GM11168 (cell line): Measurements from ENCODE around the gene OPCML.
"Not testable (repeated sequence)": the region's sequence is repeated elsewhere in the genome, so short reads cannot be mapped to it uniquely, and the experiment has no call there.

Source experiments
- in situ Hi-C: fragments of 300-500 bp; cut with MboI; formaldehyde crosslinking; loops from one replicate; pipeline ENCODE4 v1.12.0; 2022; ENCODE audit warnings: low sequenced_read_pairs; ENCODE audit not compliant: unreplicated experiment

OPCML gene

DNA sequence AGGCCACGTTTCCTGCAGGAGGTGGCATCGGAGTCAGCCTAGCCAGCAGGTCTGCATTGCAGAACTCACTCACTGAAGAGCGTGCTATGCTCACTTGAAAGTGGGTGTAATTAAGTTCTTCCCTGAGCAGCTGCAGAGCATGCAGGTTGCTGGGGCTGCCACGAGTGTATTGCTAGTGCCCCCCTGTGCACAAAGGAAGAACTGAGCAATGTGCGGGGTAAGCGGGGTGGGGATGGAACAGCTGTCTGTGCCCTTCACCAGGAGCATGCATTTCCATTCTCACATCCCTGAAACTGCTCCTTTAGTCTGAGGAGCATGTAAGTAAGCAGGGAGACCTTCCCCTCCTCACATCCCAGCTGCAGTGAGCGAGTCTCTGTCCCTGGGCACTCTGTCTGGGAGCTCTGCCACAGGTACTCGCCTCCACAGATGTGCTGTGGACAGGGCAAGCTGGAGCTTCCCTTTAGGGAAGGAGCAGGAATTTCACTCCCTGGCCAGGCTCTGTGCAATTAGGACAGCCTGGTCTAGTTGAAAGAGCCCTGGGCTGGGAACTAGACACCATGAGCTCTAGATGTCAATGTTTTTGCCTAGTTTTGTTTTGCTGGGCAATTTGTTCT, 1130.1 kb downstream of the OPCML start:
- in situ Hi-C loops, result no loop called here

DNA sequence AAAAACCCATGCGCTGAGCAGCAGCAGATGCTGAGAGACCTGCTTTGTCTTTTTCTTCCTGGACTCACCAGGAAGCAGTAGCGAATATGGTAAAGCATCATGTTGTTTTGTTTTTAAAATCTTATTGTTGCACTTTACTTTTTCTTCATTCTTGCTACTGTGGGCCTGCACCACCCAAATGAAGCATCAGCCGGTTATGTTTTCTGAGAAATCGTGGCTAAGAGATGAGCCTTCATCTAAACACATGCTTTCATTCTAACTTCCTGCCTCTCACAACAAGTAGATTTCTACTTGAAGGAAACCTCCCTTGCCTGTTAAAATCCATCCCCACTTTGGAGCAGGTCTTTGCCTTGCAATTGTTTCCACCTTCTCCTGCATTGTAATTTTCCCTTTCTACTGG, 1136.0 kb downstream of the OPCML start:
- in situ Hi-C loops, result loop anchor here (5.0 kb wide), 1 partner anchor 109 kb away; no protein-coding TSS in a partner anchor

DNA sequence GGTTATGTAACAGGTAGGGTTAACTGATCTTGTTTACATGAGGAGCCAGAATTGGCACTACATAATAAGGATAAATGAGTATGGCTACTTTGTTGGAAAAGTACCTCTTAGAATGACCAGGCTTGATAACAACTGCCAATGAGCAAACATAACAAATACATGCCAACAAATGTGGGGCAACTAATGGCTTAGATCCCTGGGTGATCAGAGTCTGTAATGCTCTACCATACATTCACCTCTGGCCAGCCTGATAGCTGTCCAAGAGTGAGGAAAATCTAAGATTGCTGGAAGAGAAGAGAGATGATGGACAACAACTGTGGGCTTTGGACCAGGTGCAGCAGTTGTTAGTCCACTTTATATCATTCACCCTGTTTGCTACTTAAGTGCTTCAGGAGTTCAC, 1136.9 kb downstream of the OPCML start:
- in situ Hi-C loops, result loop anchor here (5.0 kb wide), 1 partner anchor 108 kb away; no protein-coding TSS in a partner anchor

DNA sequence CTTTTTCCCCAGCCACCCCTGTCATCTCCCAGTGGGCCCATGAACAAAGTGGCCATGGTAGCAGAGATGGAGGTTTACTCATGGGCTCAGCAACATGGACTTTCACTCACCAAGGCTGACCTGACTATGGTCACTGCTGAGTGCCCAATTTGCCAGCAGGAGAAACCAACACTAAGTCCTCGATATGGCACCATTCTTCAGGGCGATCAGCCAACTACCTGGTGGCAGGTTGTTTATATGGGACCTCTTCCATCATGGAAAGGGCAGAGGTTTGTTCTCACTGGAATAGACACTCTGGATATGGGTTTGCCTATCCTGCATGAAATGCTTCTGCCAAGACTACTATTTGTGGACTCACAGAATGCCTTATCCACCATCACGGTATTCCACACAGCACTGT, 1152.8 kb downstream of the OPCML start:
- in situ Hi-C loops, result no loop called here

DNA sequence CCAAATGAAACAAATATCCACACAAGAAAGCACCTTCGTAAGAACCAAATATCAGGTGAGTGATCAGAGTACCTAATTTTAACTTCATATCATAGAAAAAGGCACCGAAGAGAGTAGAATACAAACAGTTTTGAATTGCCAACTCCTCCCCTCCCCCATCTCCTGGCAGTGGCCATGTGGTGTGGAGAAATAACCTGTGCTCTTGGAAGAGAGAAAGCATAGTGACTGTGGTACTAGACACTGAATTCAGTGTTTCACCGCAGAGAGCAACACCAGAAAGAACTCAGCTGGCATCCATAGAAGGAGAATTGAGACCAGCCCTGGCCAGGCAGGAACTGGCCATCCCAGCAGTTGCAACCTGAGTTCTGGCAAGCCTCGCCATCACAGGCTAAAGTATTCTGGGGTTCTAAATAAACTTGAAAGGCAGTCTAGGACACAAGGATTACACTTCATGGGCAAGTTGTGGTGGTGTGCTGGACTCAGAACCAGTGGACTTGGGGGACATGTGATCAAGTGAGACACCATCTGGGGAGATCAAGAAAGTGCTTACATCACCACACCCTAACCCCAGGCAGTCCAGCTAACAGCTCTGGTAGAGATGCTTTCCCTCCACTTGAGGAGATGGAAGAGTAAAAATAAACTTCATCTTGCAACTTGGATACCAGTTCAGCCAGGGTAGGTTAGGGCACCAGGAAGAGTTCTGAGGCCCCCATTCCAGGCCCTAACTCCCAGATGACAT, 1158.7 kb downstream of the OPCML start:
- in situ Hi-C loops, result no loop called here

DNA sequence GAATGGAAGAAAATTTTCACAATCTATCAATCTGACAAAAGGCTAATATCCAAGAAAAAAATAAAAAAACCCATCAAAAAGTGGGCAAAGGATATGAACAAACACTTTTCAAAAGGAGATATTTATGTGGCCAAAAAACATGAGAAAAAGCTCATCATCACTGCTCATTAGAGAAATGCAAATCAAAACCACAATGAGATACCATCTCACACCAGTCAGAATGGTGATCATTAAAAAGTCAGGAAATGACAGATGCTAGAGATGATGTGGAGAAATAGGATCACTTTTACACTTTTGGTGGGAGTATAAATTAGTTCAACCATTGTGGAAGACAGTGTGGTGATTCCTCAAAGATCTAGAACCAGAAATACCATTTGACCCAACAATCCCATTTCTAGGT, 1162.2 kb downstream of the OPCML start:
- in situ Hi-C loops, result not testable (repeated sequence)

DNA sequence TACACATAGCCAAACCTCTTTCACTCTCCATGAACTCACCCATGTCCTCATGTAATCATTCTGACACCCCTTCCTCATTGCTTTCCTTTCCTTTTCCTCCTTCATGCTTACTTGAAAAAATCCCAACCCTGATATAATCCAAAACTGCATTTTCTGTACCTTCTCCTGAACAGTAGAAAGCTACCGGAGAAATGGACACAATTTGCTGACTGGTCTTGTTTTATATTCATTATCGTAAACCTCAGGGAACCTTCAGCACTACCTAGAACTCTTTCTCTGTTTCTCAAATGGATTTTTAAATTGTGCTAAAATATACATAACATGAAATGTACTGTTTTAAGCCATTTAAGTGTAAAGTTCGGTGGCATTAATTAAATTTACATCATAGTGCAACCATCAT, 1165.0 kb downstream of the OPCML start:
- in situ Hi-C loops, result no loop called here

DNA sequence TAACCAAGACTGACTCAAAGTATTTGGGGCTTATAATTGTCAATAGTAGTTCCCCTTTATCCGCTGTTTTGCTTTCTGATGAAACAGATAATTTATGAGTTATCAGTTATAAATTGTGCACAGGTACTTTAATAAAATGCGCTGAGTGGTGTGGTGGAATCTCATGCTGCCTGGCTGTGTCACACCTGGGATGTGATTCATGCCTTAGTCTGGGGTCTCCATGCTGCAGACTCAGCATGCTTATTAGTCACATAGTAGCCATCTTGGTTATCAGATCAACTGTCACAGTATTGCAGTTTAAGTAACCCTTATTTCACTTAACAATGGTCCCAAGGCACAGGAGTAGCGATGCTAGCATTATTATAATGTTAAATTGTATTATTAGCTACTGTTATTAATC, 1166.7 kb downstream of the OPCML start:
- in situ Hi-C loops, result no loop called here
